Esophagus muscularis mucosa (tissue), 4 donors: ENCODE data around the gene EPAS1. TPM values are rescaled to one million over a fixed set of nuclear protein-coding genes. Genes with fewer than 3 reads are reported as not detected.

ENCODE experiments used
- DNase-seq: peaks from one replicate; pipeline ENCODE4 v3.0.0-alpha.2; 2017; ENCODE audit errors: extremely low spot score
- H3K27ac ChIP-seq, 4 donors: fragments of 200-600 bp; sonication (generic); replicated peaks in 1 of 4; 1 replicate in 3 of 4; 2 replicates in 1 of 4; pipeline ENCODE4 v1.5.1; 2016 to 2019; ENCODE audit warnings: mild to moderate bottlenecking in 1 of 4
- H3K27me3 ChIP-seq, 4 donors: fragments of 200-600 bp; sonication (generic); one replicate each; pipeline versions ENCODE4 v1.5.1 to v1.6.0; 2016 to 2019
- H3K36me3 ChIP-seq, 4 donors: fragments of 200-600 bp; sonication (generic); one replicate each; pipeline ENCODE4 v1.5.1; 2016 to 2019
- H3K4me1 ChIP-seq, 4 donors: fragments of 200-600 bp; sonication (generic); one replicate each; pipeline ENCODE4 v1.5.1; 2016 to 2019
- H3K4me3 ChIP-seq, 4 donors: fragments of 200-600 bp; sonication (generic); 1 replicate in 2 of 4; 2 replicates in 2 of 4; pipeline ENCODE4 v1.5.1; 2016 to 2019; ENCODE audit warnings: mild to moderate bottlenecking in 4 of 4, moderate library complexity in 1 of 4
- H3K9me3 ChIP-seq, 4 donors: fragments of 200-600 bp; sonication (generic); 1 replicate in 3 of 4; 2 replicates in 1 of 4; pipeline ENCODE4 v1.5.1; 2016 to 2019
- CTCF ChIP-seq, 3 experiments: fragments of 200-600 bp in 2 of 3; fragments of 450-650 bp in 1 of 3; sonication (generic) in 2 of 3; IDR thresholded peaks; one replicate each; pipeline ENCODE4 v1.5.1; 2017 to 2019; ENCODE audit warnings: antibody characterized with exemption in 3 of 3, mild to moderate bottlenecking in 2 of 3, moderate library complexity in 1 of 3
- EP300 ChIP-seq: sonication (generic); formaldehyde crosslinking; IDR thresholded peaks from one replicate; pipeline ENCODE4 v1.6.1; 2017; ENCODE audit warnings: antibody characterized with exemption
- POLR2A ChIP-seq: fragments of 450-650 bp; IDR thresholded peaks from one replicate; pipeline ENCODE4 v1.6.1; 2017; ENCODE audit warnings: antibody characterized with exemption, moderate library complexity, mild to moderate bottlenecking, low read depth
- POLR2AphosphoS5 ChIP-seq, 2 donors: sonication (generic); formaldehyde crosslinking; IDR thresholded peaks; one replicate each; pipeline ENCODE4 v1.6.1; 2017; ENCODE audit warnings: antibody characterized with exemption in 2 of 2
- WGBS: methylation state at CpG from one replicate; pipeline ENCODE4 v1.1.5; 2018; 5-methylcytosine and 5-hydroxymethylcytosine counted together
- intact Hi-C: fragments of 100-400 bp; cut with DNase I; formaldehyde crosslinking; loops from one replicate; pipeline ENCODE4 v1.15.1; 2023
- total RNA-seq, 4 donors: library from RNA; depleted of rRNA; stranded (reverse); fragments of >200 nt; gene quantifications; one replicate each; pipeline versions ENCODE4 v1.1.0 to v1.2.1, GENCODE V29; 2016

The EPAS1 gene
- total RNA-seq, 4 donors from 2014 or later: 113 to 225 (median 183) TPM

GRCh38 chr2:46349115-46349547 lies 51.9 kb downstream of the EPAS1 start:
- no peaks in the 10 kb centered on the region for H3K9me3 ChIP-seq
- peaks cover 0 to 71% (median 33%) of the 10 kb centered on the region in 4 donors for H3K36me3 ChIP-seq
- H3K27me3 ChIP-seq: no peaks in the 10 kb centered on the region
- TF ChIP-seq CTCF (IDR thresholded peaks at IDR 0.05) (no peak), POLR2A (no peak), POLR2AphosphoS5 (IDR thresholded peaks at IDR 0.05) (no peak), EP300 (no peak)
- H3K4me1 ChIP-seq: peaks cover 28 to 67% (median 60%) of the 10 kb centered on the region in 4 donors
- H3K27ac ChIP-seq: peak overlapping the region in 3 of 4 donors; percentile 2 to 23 (median 16)
- DNase-seq: no peak
- WGBS: 90% methylated on average over 6 of the region's 6 CpGs
- H3K4me3 ChIP-seq: no peak overlapping the region
- intact Hi-C loops: no loop called here

DNA sequence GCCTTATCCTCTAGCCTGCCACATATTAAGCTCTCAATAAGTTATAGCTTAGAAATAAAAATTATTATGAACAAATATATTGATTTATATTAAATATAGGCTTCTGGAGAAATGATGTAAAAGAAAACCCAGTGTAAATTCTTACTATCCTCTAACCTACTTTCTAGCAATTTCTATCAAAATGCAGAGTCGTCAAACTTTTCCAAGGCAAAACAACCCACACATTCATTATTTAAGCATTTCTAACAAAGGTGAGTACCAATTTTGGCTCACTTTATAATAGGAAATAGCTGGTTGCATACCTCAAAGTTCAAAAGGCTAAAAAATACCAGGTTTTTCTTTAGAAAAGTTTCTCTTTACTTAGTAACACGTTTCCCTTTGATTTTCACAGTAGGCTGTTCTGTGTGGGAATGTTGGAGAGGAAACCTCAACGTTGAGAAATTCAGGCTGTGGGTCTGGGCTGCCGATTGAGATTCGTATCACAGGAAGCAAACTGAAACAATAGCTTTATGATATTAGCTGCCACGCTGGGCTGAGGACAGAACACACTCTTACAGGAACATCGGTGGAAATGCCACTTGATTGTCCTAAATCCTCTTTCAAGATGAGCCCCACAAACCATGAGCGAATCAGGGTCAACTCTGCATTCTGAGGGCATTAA lies 53.0 kb downstream of the EPAS1 start:
- TF ChIP-seq POLR2A (no peak), EP300 (no peak), POLR2AphosphoS5 (IDR thresholded peaks at IDR 0.05) (peak in 1 of 2 donors; percentile 27)
- Histone ChIP-seq H3K4me3 (no peak overlapping the region), H3K4me1 (peaks cover 25 to 70% (median 52%) of the 10 kb centered on the region in 4 donors), H3K27ac (peak overlapping the region; percentile 49 to 55 (median 52)), H3K27me3 (no peaks in the 10 kb centered on the region), H3K9me3 (no peaks in the 10 kb centered on the region), H3K36me3 (peaks cover 0 to 80% (median 37%) of the 10 kb centered on the region in 4 donors)
- DNase-seq: no peak
- intact Hi-C loops: no loop called here
- WGBS: 58% methylated on average over 8 of the region's 8 CpGs

GRCh38 chr2:46351098-46351749 lies 54.0 kb downstream of the EPAS1 start:
- peak overlapping the region; percentile 49 to 55 (median 52) for H3K27ac ChIP-seq
- no peaks in the 10 kb centered on the region for H3K9me3 ChIP-seq
- no peaks in the 10 kb centered on the region for H3K27me3 ChIP-seq
- H3K4me1 ChIP-seq: peaks cover 25 to 73% (median 49%) of the 10 kb centered on the region in 4 donors
- intact Hi-C loops: no loop called here
- TF ChIP-seq EP300: no peak
- peaks cover 0 to 90% (median 42%) of the 10 kb centered on the region in 4 donors for H3K36me3 ChIP-seq
- DNase-seq: no peak
- 78% methylated on average over 5 of the region's 5 CpGs for WGBS
- peak overlapping the region in 1 of 4 donors; percentile 1 for H3K4me3 ChIP-seq

GRCh38 chr2:46351750-46352138 lies 54.5 kb downstream of the EPAS1 start:
- intact Hi-C loops: no loop called here
- no peak for TF ChIP-seq POLR2A
- no peak for TF ChIP-seq EP300
- no peak for TF ChIP-seq CTCF (IDR thresholded peaks at IDR 0.05)
- TF ChIP-seq POLR2AphosphoS5 (IDR thresholded peaks at IDR 0.05): peak; percentile 46 to 67
- Histone ChIP-seq H3K27ac (peak overlapping the region; percentile 50 to 58 (median 55)), H3K4me3 (peak overlapping the region in 1 of 4 donors; percentile 2), H3K36me3 (peaks cover 0 to 96% (median 45%) of the 10 kb centered on the region in 4 donors), H3K27me3 (no peaks in the 10 kb centered on the region), H3K9me3 (no peaks in the 10 kb centered on the region), H3K4me1 (peaks cover 25 to 68% (median 44%) of the 10 kb centered on the region in 4 donors)
- no peak for DNase-seq
- WGBS: 67% methylated on average over 8 of the region's 10 CpGs

- H3K27ac ChIP-seq: peak overlapping the region; percentile 37 to 58 (median 52)
- H3K9me3 ChIP-seq: no peaks in the 10 kb centered on the region
- DNase-seq: no peak
- intact Hi-C loops: no loop called here
- TF ChIP-seq POLR2A: no peak
- peak in 1 of 3 experiments; percentile 26 for TF ChIP-seq CTCF (IDR thresholded peaks at IDR 0.05)
- TF ChIP-seq POLR2AphosphoS5 (IDR thresholded peaks at IDR 0.05): peak; percentile 43 to 46
- no peak for TF ChIP-seq EP300
- no peak overlapping the region for H3K4me3 ChIP-seq
- no peaks in the 10 kb centered on the region for H3K27me3 ChIP-seq
- H3K36me3 ChIP-seq: peaks cover 0 to 96% (median 42%) of the 10 kb centered on the region in 4 donors
- WGBS: 86% methylated on average over 5 of the region's 8 CpGs
- H3K4me1 ChIP-seq: peaks cover 20 to 63% (median 37%) of the 10 kb centered on the region in 4 donors
Observed at GRCh38 chr2:46352621-46353020, 55.4 kb downstream of the EPAS1 start.
